ENCODE results near the gene STAB2.

- TF ChIP-seq CTCF (IDR thresholded peaks at IDR 0.05), result no peak
- TF ChIP-seq POLR2A (IDR thresholded peaks at IDR 0.05), result no peak
Measured at GRCh38 chr12:103679421-103680170, 92.5 kb downstream of the STAB2 start.

Measured in heart left ventricle (tissue), 13 donors.